Lower leg skin (tissue), 3 donors: Measurements from ENCODE around the gene TNRC6A.

Experiments
- CTCF ChIP-seq, 3 donors: fragments of 450-650 bp; IDR thresholded peaks; one replicate each; pipeline ENCODE4 v1.5.1; 2016; ENCODE audit warnings: antibody characterized with exemption in 3 of 3, mild to moderate bottlenecking in 3 of 3, moderate library complexity in 2 of 3
- POLR2A ChIP-seq, 2 donors: fragments of 450-650 bp; IDR thresholded peaks; one replicate each; pipeline ENCODE4 v1.6.1; 2016 to 2017; ENCODE audit warnings: antibody characterized with exemption in 2 of 2, mild to moderate bottlenecking in 1 of 2, moderate library complexity in 1 of 2

GRCh38 chr16:24747441-24747840 is 18.0 kb downstream of the TNRC6A start:
- TF ChIP-seq POLR2A (IDR thresholded peaks at IDR 0.05): no peak
- no peak for TF ChIP-seq CTCF (IDR thresholded peaks at IDR 0.05)
